Fibroblast of skin of back (primary cell): ENCODE data around the gene BTG4.

ENCODE experiments used
- DNase-seq: peaks from one replicate; pipeline ENCODE4 v3.0.0-alpha.2; 2013

Gene BTG4

DNA sequence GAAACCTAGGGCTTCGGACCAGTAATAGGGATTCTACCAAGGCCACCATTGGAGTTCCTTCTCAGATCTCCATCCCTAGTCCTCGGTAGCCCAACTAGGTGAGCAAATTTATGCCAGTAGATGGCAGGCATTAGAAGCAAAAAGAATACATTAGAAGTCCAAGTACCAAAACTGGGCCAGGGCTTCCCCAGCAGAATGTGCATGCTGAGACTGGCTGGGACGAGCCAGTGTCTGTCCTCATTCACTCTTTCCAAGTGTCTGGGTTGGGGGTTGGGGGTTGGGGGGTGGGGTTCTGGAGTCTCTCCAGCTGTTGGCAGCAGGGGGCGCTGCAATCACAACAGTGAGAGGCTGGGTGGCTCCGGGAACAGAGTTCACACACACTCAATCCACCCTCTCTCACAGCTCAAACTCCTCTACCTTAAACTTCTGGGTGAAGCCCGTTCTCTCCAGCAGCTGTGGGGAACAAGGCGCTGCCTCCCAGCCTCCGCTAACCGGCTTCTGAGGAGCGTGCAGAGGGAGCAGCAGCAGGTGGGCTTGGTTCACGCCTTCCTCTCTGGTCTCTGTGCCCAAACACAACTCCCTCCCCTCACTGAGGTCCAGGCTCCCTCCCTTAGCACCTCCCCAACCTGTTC, 57.5 kb downstream of the BTG4 start:
- peak; percentile 67 for DNase-seq

DNA sequence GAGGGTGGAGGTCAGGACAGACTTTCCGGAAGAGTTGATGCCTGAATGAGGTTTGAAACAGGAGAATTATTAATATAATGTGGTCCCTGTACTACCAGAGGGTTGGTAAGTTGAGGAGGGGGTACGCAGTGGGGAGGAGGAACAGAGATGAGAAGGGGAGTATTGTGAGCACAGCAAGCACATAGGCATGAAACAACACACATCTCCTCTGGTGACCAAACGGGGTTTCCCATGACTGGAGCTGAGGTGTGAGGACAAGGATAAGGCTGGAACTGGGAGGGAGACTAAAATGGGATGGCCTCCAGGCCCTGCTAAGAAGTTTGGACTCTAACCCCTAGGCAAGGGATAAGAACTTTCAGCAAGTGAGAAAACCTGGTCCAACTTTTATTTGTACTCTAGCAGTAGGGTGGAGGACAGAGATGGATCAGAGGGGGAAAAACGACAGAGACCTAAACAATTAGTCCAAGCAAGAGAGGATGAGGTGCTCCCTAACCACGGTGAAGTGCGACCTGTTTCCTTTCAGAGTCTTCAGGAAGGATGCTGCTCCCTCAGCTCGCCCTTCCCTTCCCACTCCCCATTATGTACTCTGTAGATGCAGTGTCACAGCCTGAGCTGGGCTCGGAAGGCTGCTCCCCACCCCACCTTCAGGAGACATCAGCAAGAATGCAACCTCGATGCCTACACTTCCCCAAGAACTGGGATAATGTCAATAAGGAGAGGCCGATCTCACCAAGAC, 59.2 kb downstream of the BTG4 start:
- DNase-seq = no peak

DNA sequence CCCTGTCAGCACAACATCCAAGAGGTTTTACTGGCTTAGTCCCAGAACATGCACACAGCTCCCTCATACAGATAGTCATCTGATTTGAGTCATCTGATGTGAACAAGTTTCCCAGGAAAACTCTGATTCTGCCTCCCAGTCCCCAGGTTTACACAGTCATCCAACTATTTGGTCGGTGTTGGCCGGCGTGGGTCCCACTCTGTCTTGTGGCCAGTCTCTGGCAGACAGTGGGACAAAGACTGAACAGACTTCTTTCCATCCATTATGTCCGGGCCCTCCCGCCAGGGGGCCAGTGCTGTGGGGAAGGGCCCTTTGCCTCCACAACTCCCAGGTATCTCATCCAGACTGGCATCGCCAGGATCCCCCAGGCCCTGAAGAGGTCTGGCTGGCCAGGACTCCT, 60.0 kb downstream of the BTG4 start:
- DNase-seq = peak; percentile 21

DNA sequence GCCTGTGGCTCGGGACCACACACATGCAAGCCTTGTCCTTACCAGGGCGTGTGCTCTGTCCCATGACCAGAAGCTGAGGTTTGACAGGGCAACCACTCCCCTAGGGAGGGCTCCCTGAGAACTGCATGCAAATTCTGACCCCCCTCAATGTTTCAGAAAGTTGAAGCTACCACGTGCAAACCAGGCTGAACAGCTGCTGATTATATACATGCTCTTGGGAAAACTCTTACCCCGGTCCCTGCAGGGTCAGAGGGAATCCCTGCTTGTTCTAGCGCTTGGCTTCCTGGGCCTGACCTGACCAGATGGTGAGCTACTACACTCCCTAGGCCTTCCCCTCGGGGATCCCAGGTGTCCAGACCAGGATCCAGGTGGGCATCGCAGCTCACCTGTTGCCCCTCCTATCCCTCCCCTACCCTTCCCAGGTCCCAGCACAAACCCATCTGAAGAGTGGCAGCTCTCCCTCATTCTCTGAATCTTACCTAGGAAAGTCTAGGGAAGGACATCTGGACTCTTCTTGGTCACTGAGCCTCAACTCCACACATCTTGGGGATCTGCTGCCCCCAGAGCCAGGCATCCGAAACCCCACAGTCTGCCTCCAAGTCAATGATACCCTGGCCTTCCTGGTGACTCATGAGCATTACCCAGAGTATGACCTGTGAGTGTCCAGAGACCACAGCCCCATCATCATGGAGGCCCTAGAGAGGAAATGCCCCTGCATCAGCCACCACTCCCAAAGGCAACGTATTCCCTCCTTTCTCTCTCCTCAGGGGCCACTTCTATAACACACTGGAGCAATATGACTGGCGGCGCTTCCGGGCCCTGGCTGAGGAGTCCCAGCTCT, 61.5 kb downstream of the BTG4 start:
- no peak for DNase-seq

DNA sequence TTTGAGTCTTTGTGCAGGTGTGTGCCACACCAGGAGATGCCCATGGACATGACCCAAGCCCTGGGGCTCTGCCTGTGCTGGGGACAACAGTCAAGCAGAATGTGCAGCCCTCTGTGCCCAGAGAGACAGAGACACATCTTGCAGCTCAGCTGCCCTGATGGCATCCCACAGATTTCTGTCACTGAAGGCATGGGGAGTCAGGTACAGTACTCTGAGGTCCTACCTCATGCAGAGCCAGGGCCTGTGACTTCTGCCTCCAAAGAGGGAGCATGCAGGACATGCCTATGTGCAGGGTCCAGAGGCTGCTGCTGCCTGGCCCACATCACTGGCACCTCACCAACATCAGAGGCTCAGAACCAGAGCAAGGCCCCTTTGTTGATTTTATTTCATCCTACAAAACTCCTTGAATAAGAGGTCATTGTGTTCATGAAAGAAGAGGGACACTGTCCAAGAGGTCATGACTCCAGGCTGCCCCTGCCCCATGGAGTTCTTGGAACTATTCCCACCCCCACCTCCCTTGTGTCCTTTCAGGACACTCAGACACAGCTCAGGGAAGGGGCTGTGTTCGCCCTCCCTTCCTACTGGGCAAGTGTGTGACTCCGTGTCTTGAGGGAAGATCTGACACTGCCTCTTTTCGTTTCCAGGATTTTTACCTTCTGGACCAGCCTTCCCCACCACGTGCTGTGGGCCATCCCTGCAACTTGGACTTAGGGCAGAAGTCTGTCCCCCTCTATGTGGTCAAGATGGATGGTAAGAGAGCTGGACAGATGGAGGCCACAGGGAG, 62.3 kb downstream of the BTG4 start:
- DNase-seq = no peak

DNA sequence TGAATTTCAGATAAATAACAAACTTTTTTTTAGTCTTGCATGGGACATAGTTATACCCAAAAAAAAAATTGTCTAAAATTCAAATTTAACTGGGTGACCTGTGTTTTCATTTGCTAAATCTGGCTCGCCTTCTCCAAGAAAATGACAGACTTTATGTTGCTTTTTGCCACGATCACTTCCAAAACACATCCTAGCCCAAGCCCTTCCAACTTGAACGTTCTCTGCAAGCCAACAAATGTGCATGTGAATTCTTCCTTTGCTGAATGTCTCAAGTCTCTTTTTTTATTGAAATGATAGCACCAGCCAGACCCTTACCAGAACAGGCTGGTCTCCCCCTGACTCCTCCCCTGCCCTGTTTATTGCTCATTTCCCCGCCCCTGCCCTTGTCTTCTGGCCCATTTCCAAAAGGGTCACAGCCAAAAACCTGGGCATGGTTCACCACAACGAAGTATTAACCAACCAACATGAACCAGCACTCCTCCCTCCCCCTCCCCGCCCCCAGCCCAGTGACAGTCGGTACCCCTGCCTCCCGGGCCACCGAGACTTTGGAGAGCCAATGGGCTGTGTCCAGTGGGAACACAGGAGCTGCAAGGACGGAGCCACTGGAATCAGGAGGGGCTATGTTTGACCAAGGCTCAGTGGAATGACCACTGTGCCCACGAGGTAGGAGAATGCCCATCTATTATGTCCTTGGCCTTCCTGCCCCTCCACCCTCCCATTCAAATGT, 63.2 kb downstream of the BTG4 start:
- no peak for DNase-seq

DNA sequence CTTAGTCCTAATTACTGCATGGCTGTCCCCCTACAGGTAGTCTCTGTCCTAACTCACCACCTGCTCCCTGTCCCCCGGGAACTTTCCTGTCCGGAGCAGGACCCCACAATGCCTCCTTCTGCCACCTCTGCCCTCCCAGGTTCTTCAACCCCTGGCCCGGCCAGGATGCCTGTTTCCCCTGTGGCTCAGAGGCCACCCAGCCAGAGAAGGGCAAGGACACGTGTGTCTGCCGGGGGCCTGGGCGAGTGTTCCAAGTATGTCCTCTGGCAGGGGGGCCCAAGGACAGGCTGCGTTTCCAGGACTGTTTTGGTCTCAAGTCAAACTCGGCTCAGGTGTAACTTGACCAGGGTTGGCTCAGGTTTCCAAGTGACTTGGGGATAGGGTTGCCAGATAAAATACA, 63.8 kb downstream of the BTG4 start:
- DNase-seq = no peak

DNA sequence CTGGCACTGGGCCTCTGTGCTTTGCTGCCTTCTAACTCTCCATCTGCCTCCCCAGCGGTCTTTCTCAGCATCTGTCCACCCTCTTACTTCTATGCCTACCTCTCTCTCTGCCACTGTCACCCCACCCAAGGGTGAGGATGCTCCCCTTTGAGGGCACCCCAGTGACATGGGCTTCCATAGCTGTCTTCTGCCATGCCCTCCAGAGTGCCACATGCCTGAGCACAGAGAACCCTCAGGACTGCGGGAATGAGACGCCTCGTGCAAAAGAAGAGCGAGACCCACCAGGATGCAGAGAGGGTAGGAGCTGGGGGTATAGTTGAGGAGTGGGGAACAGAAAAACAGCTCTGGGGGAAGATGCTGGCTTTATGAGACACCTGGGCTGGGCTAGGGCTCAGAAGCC, 64.3 kb downstream of the BTG4 start:
- no peak for DNase-seq

DNA sequence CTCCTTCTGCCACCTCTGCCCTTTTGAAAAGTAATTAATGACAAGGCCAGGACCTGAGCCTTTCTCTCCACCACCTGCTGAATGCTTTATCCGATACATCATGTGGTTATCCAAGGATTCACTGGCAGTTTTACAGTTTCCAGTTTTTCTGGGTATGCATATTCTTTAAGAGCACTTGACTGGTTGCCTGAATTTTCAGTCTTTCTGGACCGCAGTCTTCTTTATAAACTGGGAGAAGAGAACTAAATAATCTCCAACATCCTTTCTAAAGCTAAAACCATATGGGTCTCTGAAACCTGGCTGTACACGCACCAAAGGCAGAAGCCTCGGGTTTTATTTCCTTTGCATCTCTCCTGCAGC, 65.1 kb downstream of the BTG4 start:
- DNase-seq = no peak

DNA sequence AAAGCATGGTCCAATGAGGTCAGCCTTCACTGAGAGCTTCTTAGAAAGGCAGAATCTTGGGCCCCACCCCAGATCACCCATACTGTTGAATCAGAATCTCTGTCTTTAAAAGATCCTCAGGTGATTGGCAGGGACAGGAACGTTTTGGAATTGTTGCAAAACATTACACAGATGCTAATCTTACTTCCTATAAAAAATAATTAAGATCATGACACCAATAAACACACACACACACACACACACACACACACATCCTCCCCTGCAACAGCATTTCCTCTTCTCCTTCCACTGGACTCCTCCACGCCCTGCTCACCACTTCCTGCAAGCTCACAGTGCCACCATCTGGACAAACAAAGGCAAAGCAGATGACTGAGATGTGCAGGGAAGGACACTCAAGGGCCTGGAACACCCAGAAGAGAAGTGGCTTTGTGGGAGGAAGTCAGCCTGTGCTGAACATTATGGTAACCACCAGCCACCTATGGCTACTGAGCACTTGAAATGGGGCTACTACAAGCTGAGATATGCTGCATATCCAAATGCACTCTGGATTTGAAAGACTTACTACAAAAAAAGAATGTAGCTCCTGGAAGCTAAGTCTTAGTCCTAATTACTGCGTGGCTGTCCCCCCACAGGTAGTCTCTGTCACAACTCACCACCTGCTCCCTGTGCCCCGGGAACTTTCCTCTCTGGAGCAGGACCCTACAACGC, 65.6 kb downstream of the BTG4 start:
- DNase-seq = peak; percentile 88

DNA sequence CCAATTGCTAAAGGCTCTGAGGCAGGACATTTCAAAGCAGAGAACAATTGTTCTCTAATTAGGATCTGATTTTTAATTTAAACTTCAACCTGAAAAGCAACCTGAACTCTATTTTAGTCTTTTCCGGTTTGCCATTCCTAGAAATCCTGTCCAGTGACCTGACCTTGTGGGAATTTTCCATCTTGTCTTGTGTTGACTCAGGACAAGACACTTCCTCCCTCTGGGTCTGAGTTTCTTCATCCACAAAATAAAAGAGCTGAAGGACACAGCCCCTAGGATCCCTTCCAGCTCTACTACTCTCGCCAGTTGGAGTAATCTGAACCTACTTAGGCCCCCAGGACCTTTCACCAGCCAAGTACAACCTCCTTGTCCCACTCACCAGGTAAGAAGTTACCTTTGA, 66.6 kb downstream of the BTG4 start:
- no peak for DNase-seq
